HUDEP-2 (cell line): Measurements from ENCODE around the gene CCT3.
A peak's percentile ranks its signal among the peaks of the same experiment; 100 is the strongest.

ENCODE experiments used
- DNase-seq, 76 experiments: peaks; one replicate each; lab custom pipeline; 2025; ENCODE audit not compliant: unreplicated experiment in 76 of 76; lab: John Stamatoyannopoulos, UW

CCT3 gene

GRCh38 chr1:156282479-156283222, 55.4 kb downstream of the CCT3 start, which contains the start of gene SMG5:
TSS of gene SMG5 (minus strand) at chr1:156282825. CDS start at chr1:156282680, 145 bp downstream.
- DNase-seq, result peak in 75 of 76 experiments; percentile 59 to 99 (median 94)

GRCh38 chr1:156281693-156282478, 56.2 kb downstream of the CCT3 start:
- peak in 43 of 76 experiments; percentile 2 to 59 (median 27) for DNase-seq

DNA sequence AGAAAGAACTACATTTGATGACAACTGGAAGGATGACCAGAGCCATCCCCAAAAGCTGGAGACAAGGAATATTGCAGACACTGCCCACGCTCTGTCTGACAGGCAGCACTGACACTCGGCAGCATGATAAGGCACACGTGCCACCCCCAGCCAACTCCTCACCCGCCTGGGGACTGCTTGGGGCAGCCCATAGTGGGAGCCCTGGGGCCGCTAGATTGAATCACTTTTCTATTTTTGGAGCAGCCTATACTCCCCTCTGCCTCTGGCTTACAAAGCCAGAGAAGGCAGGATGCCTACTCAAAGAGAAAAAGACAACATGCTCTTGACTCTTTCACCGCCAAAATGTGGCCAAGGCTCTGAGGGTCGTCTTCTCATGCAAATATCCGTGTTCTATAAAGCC, 56.8 kb downstream of the CCT3 start:
- peak in 72 of 76 experiments; percentile 19 to 85 (median 64) for DNase-seq

GRCh38 chr1:156279837-156280236, 58.3 kb downstream of the CCT3 start:
- no peak for DNase-seq

DNA sequence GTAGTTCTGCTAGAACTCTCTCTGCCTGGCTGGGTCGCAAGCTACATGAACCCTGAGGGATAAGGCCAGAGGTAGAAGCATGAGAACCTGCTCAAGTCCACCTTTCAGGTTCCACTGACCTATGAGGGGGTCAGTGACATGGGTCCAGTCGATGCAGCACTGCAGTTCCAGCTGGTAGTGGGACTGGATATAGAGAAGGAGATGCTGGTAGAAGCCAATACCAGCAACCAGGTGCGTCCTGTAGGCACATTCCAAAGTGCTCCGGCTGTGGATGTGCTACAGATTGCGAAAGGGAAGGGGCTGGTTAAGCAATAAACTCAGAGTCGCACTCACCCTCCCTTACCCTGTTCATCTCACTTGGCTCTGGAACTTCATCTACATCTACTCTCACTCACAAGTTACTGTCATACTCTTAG, 61.1 kb downstream of the CCT3 start:
- DNase-seq, result no peak

DNA sequence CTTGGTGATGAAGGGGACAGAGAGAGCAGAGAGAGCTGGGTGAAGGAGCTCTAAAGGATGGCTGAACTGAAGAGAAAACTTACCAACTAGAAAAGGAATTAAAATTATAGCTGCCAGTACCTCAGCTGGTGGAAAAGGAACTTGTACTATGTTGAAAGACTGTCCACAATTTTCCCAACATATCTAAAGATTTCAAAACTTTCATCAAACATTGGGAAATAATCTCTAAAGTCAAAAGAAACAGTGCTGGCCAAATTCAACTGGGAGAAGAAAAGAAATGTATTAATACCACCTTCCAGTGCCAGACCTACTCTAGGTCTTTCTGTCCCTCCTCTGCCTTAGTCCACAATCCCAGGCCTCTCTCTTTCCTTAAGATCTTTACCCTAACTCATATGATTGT, 61.6 kb downstream of the CCT3 start:
- DNase-seq, result no peak

GRCh38 chr1:156270314-156270713, 67.8 kb downstream of the CCT3 start:
- DNase-seq, result no peak

- DNase-seq, result no peak
These were observed 69.8 kb downstream of the CCT3 start for GRCh38 chr1:156268336-156268735.

DNA sequence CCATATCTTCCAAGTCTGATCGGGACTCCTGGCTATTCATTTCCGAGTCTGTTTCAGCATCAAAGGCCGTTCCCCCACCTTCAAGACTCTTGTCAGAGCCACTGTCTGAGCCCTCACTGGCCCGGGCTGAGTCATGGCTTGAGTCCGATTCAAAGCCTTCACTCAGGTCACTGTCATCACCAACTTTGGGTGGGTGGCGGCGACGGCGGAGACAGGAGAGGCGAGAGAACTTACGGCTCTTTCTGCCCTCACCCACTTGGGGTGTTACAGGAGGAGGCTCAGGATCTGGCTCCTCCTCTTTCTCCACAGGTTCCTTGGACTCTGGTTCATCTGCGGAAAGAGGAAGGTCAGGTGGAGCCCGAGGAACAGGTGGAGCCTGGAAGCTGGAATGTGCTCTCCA, 72.0 kb downstream of the CCT3 start:
- DNase-seq, result no peak

- no peak for DNase-seq
These were observed 74.8 kb downstream of the CCT3 start for GRCh38 chr1:156263288-156263655.

GRCh38 chr1:156262461-156263287, 75.4 kb downstream of the CCT3 start:
- DNase-seq, result peak in 26 of 76 experiments; percentile 10 to 52 (median 36)

GRCh38 chr1:156260896-156261295, 77.2 kb downstream of the CCT3 start:
- DNase-seq, result no peak

DNA sequence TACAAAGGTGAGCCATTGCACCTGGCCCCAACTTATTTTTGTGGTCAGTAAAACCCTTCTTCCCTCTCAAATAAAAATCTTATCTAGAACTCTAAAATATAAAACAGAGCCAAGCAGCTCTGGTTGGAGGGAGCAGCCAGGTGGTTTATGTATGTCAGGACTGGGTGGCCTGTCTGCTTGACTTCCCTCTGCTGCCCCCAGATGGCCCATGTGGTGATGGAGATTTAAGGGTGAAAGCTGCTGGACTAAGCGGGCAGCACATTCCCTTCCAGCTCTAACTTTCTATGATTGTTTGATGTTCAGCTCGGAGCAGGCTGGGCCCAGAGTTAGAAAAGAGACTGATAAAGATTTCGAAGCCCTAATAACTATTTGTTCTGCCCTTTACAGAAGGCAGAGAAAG, 78.3 kb downstream of the CCT3 start:
- peak in 11 of 76 experiments; percentile 4 to 29 (median 13) for DNase-seq
